ENCODE results near the gene LHFPL3. TPM values are rescaled to one million over a fixed set of nuclear protein-coding genes. Genes with fewer than 3 reads are reported as not detected.

Gene LHFPL3
- total and polyA plus RNA-seq, 9 donors: 0.04 to 0.53 (median 0.27) TPM; not detected in 4

GRCh38 chr7:104650991-104651640 is 322.7 kb downstream of the LHFPL3 start:
- no peaks in the 10 kb centered on the region for H3K36me3 ChIP-seq
- no peaks in the 10 kb centered on the region for H3K9me3 ChIP-seq
- intact Hi-C loops (cut with DNase I): no loop called here
- H3K4me3 ChIP-seq: no peak overlapping the region
- 57 to 73% (median 61%) methylated on average over 9 of the region's 9 CpGs for WGBS, 3 donors
- no peak overlapping the region for H3K27ac ChIP-seq
- no peaks in the 10 kb centered on the region for H3K4me1 ChIP-seq (ENCODE audit: insufficient read depth)
- no peak for DNase-seq
- no peaks in the 10 kb centered on the region for H3K27me3 ChIP-seq
- TF ChIP-seq POLR2A (IDR thresholded peaks at IDR 0.05) (no peak), CTCF (IDR thresholded peaks at IDR 0.05) (no peak), EP300 (IDR thresholded peaks at IDR 0.05) (no peak)

GRCh38 chr7:104652434-104652833 is 324.0 kb downstream of the LHFPL3 start:
- Histone ChIP-seq H3K9me3 (no peaks in the 10 kb centered on the region), H3K4me3 (no peak overlapping the region), H3K36me3 (no peaks in the 10 kb centered on the region), H3K27ac (no peak overlapping the region), H3K27me3 (no peaks in the 10 kb centered on the region), H3K4me1 (ENCODE audit: insufficient read depth) (no peaks in the 10 kb centered on the region)
- DNase-seq: no peak
- TF ChIP-seq EP300 (IDR thresholded peaks at IDR 0.05) (no peak), CTCF (IDR thresholded peaks at IDR 0.05) (no peak), POLR2A (IDR thresholded peaks at IDR 0.05) (no peak)
- intact Hi-C loops (cut with DNase I): no loop called here
- 71 to 82% (median 72%) methylated on average over 4 of the region's 4 CpGs for WGBS, 3 donors

GRCh38 chr7:104652865-104653264 is 324.5 kb downstream of the LHFPL3 start:
- no peak overlapping the region for H3K4me3 ChIP-seq
- no peaks in the 10 kb centered on the region for H3K27me3 ChIP-seq
- no peak for TF ChIP-seq EP300 (IDR thresholded peaks at IDR 0.05)
- H3K9me3 ChIP-seq: no peaks in the 10 kb centered on the region
- H3K27ac ChIP-seq: no peak overlapping the region
- DNase-seq: no peak
- no peaks in the 10 kb centered on the region for H3K4me1 ChIP-seq (ENCODE audit: insufficient read depth)
- WGBS, 3 donors: 2 to 19% (median 3%) methylated on average over 1 of the region's 1 CpG
- intact Hi-C loops (cut with DNase I): no loop called here
- H3K36me3 ChIP-seq: no peaks in the 10 kb centered on the region

GRCh38 chr7:104653825-104654401 is 325.5 kb downstream of the LHFPL3 start:
- Histone ChIP-seq H3K27ac (no peak overlapping the region), H3K36me3 (no peaks in the 10 kb centered on the region), H3K27me3 (no peaks in the 10 kb centered on the region), H3K4me3 (no peak overlapping the region), H3K9me3 (no peaks in the 10 kb centered on the region), H3K4me1 (ENCODE audit: insufficient read depth) (no peaks in the 10 kb centered on the region)
- 41 to 57% (median 50%) methylated on average over 4 of the region's 4 CpGs for WGBS, 3 donors
- no peak for DNase-seq
- intact Hi-C loops (cut with DNase I): no loop called here
- TF ChIP-seq EP300 (IDR thresholded peaks at IDR 0.05): no peak
- TF ChIP-seq CTCF (IDR thresholded peaks at IDR 0.05): no peak
- no peak for TF ChIP-seq POLR2A (IDR thresholded peaks at IDR 0.05)

- Histone ChIP-seq H3K27ac (no peak overlapping the region), H3K36me3 (no peaks in the 10 kb centered on the region), H3K27me3 (no peaks in the 10 kb centered on the region), H3K4me3 (no peak overlapping the region), H3K4me1 (ENCODE audit: insufficient read depth) (no peaks in the 10 kb centered on the region), H3K9me3 (no peaks in the 10 kb centered on the region)
- TF ChIP-seq CTCF (IDR thresholded peaks at IDR 0.05): no peak
- TF ChIP-seq EP300 (IDR thresholded peaks at IDR 0.05): no peak
- TF ChIP-seq POLR2A (IDR thresholded peaks at IDR 0.05): no peak
- DNase-seq: no peak
- intact Hi-C loops (cut with DNase I): no loop called here
- 35 to 63% (median 40%) methylated on average over 3 of the region's 3 CpGs for WGBS, 3 donors
Observed at GRCh38 chr7:104655592-104655991, 327.2 kb downstream of the LHFPL3 start.
